ENCODE results near the gene LAMC2.
"Not testable (repeated sequence)": the region's sequence is repeated elsewhere in the genome, so short reads cannot be mapped to it uniquely, and the experiment has no call there.

LAMC2 gene

GRCh38 chr1:183147735-183148134 is 38.3 kb upstream of the LAMC2 start:
- Histone ChIP-seq H3K4me2 (no peak overlapping the region), H2AFZ (ENCODE audit: low read depth) (no peak overlapping the region), H3K27me3 (ENCODE audit: insufficient read depth, low read depth) (no peaks in the 10 kb centered on the region), H3K9ac (no peak overlapping the region), H3K79me2 (ENCODE audit: insufficient read depth, low read depth) (no peaks in the 10 kb centered on the region), H3K4me3 (IDR thresholded peaks at IDR 0.05; ENCODE audit: insufficient read depth, low read depth, low read length) (no peak overlapping the region), H3K36me3 (ENCODE audit: insufficient read depth) (no peaks in the 10 kb centered on the region), H3K27ac (no peak overlapping the region), H4K20me1 (ENCODE audit: insufficient read depth) (no peaks in the 10 kb centered on the region), H3K4me1 (ENCODE audit: low read depth, poor library complexity, severe bottlenecking) (no peaks in the 10 kb centered on the region)
- TF ChIP-seq CTCF (conservative IDR thresholded peaks at IDR 0.05; ENCODE audit: low read depth, low read length) = no peak

- Histone ChIP-seq H3K27ac (0 out of 2 replicates have a peak overlapping the region, but pooled peaks have one; percentile 2), H3K9ac (no peak overlapping the region), H3K27me3 (ENCODE audit: insufficient read depth, low read depth) (no peaks in the 10 kb centered on the region), H3K4me2 (no peak overlapping the region), H4K20me1 (ENCODE audit: insufficient read depth) (no peaks in the 10 kb centered on the region), H3K4me1 (ENCODE audit: low read depth, poor library complexity, severe bottlenecking) (no peaks in the 10 kb centered on the region), H3K4me3 (IDR thresholded peaks at IDR 0.05; ENCODE audit: insufficient read depth, low read depth, low read length) (no peak overlapping the region), H3K79me2 (ENCODE audit: insufficient read depth, low read depth) (no peaks in the 10 kb centered on the region), H2AFZ (ENCODE audit: low read depth) (no peak overlapping the region), H3K36me3 (ENCODE audit: insufficient read depth) (no peaks in the 10 kb centered on the region)
- no peak for TF ChIP-seq CTCF (conservative IDR thresholded peaks at IDR 0.05; ENCODE audit: low read depth, low read length)
Observed at GRCh38 chr1:183148599-183148998, 37.5 kb upstream of the LAMC2 start.

- no peaks in the 10 kb centered on the region for H4K20me1 ChIP-seq (ENCODE audit: insufficient read depth)
- H3K4me1 ChIP-seq (ENCODE audit: low read depth, poor library complexity, severe bottlenecking) = no peaks in the 10 kb centered on the region
- H3K9ac ChIP-seq = no peak overlapping the region
- no peaks in the 10 kb centered on the region for H3K36me3 ChIP-seq (ENCODE audit: insufficient read depth)
- H3K27ac ChIP-seq = no peak overlapping the region
- H3K27me3 ChIP-seq (ENCODE audit: insufficient read depth, low read depth) = no peaks in the 10 kb centered on the region
- TF ChIP-seq CTCF (conservative IDR thresholded peaks at IDR 0.05; ENCODE audit: low read depth, low read length) = no peak
- no peaks in the 10 kb centered on the region for H3K79me2 ChIP-seq (ENCODE audit: insufficient read depth, low read depth)
- H3K4me3 ChIP-seq (IDR thresholded peaks at IDR 0.05; ENCODE audit: insufficient read depth, low read depth, low read length) = no peak overlapping the region
- H3K4me2 ChIP-seq = no peak overlapping the region
- H2AFZ ChIP-seq (ENCODE audit: low read depth) = no peak overlapping the region
Observed at GRCh38 chr1:183149273-183149672, 36.8 kb upstream of the LAMC2 start.

GRCh38 chr1:183150032-183150431 is 36.0 kb upstream of the LAMC2 start:
- H3K27me3 ChIP-seq (ENCODE audit: insufficient read depth, low read depth); H3K4me1 ChIP-seq (ENCODE audit: low read depth, poor library complexity, severe bottlenecking); H3K4me3 ChIP-seq (IDR thresholded peaks at IDR 0.05; ENCODE audit: insufficient read depth, low read depth, low read length); H3K79me2 ChIP-seq (ENCODE audit: insufficient read depth, low read depth); H3K36me3 ChIP-seq (ENCODE audit: insufficient read depth); H4K20me1 ChIP-seq (ENCODE audit: insufficient read depth); H3K9ac ChIP-seq; H3K4me2 ChIP-seq; H2AFZ ChIP-seq (ENCODE audit: low read depth); H3K27ac ChIP-seq: not testable (repeated sequence)

GRCh38 chr1:183150445-183150844 is 35.6 kb upstream of the LAMC2 start:
- Histone ChIP-seq H3K27me3 (ENCODE audit: insufficient read depth, low read depth) (no peaks in the 10 kb centered on the region), H3K4me2 (no peak overlapping the region), H3K27ac (no peak overlapping the region)

More at GRCh38 chr1:183150445-183150844, 35.6 kb upstream of the LAMC2 start:
- H3K79me2 ChIP-seq (ENCODE audit: insufficient read depth, low read depth) = no peaks in the 10 kb centered on the region
- no peak for TF ChIP-seq CTCF (conservative IDR thresholded peaks at IDR 0.05; ENCODE audit: low read depth, low read length)
- no peak overlapping the region for H2AFZ ChIP-seq (ENCODE audit: low read depth)
- no peaks in the 10 kb centered on the region for H3K4me1 ChIP-seq (ENCODE audit: low read depth, poor library complexity, severe bottlenecking)
- H3K9ac ChIP-seq = no peak overlapping the region
- H4K20me1 ChIP-seq (ENCODE audit: insufficient read depth) = no peaks in the 10 kb centered on the region
- H3K4me3 ChIP-seq (IDR thresholded peaks at IDR 0.05; ENCODE audit: insufficient read depth, low read depth, low read length) = no peak overlapping the region
- H3K36me3 ChIP-seq (ENCODE audit: insufficient read depth) = no peaks in the 10 kb centered on the region

Data from KMS-11 (cell line).